ENCODE data around the gene UBE3A. TPM values are rescaled to one million over a fixed set of nuclear protein-coding genes. Genes with fewer than 3 reads are reported as not detected.

The UBE3A gene
- polyA plus RNA-seq, 1 of the 3 experiments (the other 2 are of a cell fraction): 9.7 TPM

GRCh38 chr15:25474251-25474650 is 35.4 kb upstream of the UBE3A start:
- CTCF ChIA-PET: interaction anchor here (1.2 kb wide), 1 partner anchor 22 kb away, joined by 3 read pairs; no protein-coding TSS in a partner anchor
- no peaks in the 10 kb centered on the region for H3K9me2 ChIP-seq
- 26% methylated on average over 4 of the region's 4 CpGs for WGBS (ENCODE audit: low lambda C conversion rate)
- no peaks in the 10 kb centered on the region; a peak in 1 of 4 replicates for H3K4me1 ChIP-seq (ENCODE audit: control insufficient read depth in 1 of 2, insufficient read depth in 2 of 2, low read depth in 1 of 2, low read length in 1 of 2)
- no peak overlapping the region for H2AFZ ChIP-seq (ENCODE audit: low read depth)
- H3K4me2 ChIP-seq: no peak overlapping the region
- no peak overlapping the region for H3K4me3 ChIP-seq (ENCODE audit: low read depth in 2 of 2, low read length in 1 of 2)
- no peak for TF ChIP-seq GABPA (IDR thresholded peaks at IDR 0.05; ENCODE audit: low read depth)
- no peak for TF ChIP-seq SMC3 (IDR thresholded peaks at IDR 0.05; ENCODE audit: low read depth, low read length)
- no peak for TF ChIP-seq MEF2A (IDR thresholded peaks at IDR 0.05; ENCODE audit: borderline replicate concordance, low read depth)
- no peak for TF ChIP-seq MXI1 (IDR thresholded peaks at IDR 0.05; ENCODE audit: low read depth, low read length)
- no peak overlapping the region for H3K9ac ChIP-seq
- POLR2A ChIA-PET: no interaction called here
- no peaks in the 10 kb centered on the region for H3K9me3 ChIP-seq
- H3K36me3 ChIP-seq (replicated peaks in 1 of 2; ENCODE audit: control insufficient read depth in 1 of 2, insufficient read depth in 2 of 2, low read length in 1 of 2): no peaks in the 10 kb centered on the region
- no peak overlapping the region for H3K27ac ChIP-seq (ENCODE audit: low read depth in 2 of 2, low read length in 1 of 2)
- no peaks in the 10 kb centered on the region for H3K79me2 ChIP-seq (ENCODE audit: insufficient read depth)
- no peaks in the 10 kb centered on the region for H4K20me1 ChIP-seq (ENCODE audit: insufficient read depth)
- no peak for DNase-seq
- H3K27me3 ChIP-seq (ENCODE audit: insufficient read depth): no peaks in the 10 kb centered on the region
- H3F3A ChIP-seq (replicated peaks; ENCODE audit: insufficient read depth): no peaks in the 10 kb centered on the region

GRCh38 chr15:25470230-25470629 is 31.4 kb upstream of the UBE3A start:
- Histone ChIP-seq H3K4me1 (ENCODE audit: control insufficient read depth in 1 of 2, insufficient read depth in 2 of 2, low read depth in 1 of 2, low read length in 1 of 2) (peaks cover 0 to 3% of the 10 kb centered on the region in 2 experiments; a peak in 1 of 4 replicates), H4K20me1 (ENCODE audit: insufficient read depth) (no peaks in the 10 kb centered on the region), H3K9me2 (no peaks in the 10 kb centered on the region), H3K9ac (no peak overlapping the region), H3K27me3 (ENCODE audit: insufficient read depth) (no peaks in the 10 kb centered on the region), H2AFZ (ENCODE audit: low read depth) (no peak overlapping the region), H3F3A (replicated peaks; ENCODE audit: insufficient read depth) (no peaks in the 10 kb centered on the region), H3K79me2 (ENCODE audit: insufficient read depth) (no peaks in the 10 kb centered on the region), H3K36me3 (replicated peaks in 1 of 2; ENCODE audit: control insufficient read depth in 1 of 2, insufficient read depth in 2 of 2, low read length in 1 of 2) (no peaks in the 10 kb centered on the region), H3K4me3 (ENCODE audit: low read depth in 2 of 2, low read length in 1 of 2) (no peak overlapping the region), H3K27ac (ENCODE audit: low read depth in 2 of 2, low read length in 1 of 2) (no peak overlapping the region), H3K9me3 (no peaks in the 10 kb centered on the region), H3K4me2 (no peak overlapping the region)
- ChIA-PET CTCF (interaction anchor here (0.8 kb wide), 1 partner anchor 31 kb away, joined by 3 read pairs; no protein-coding TSS in a partner anchor), POLR2A (no interaction called here)
- DNase-seq: no peak
- TF ChIP-seq, protein P1, sequence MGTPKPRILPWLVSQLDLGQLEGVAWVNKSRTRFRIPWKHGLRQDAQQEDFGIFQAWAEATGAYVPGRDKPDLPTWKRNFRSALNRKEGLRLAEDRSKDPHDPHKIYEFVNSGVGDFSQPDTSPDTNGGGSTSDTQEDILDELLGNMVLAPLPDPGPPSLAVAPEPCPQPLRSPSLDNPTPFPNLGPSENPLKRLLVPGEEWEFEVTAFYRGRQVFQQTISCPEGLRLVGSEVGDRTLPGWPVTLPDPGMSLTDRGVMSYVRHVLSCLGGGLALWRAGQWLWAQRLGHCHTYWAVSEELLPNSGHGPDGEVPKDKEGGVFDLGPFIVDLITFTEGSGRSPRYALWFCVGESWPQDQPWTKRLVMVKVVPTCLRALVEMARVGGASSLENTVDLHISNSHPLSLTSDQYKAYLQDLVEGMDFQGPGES (IDR thresholded peaks at IDR 0.05; ENCODE audit: low read depth, low read length): no peak
- TF ChIP-seq, protein P2, sequence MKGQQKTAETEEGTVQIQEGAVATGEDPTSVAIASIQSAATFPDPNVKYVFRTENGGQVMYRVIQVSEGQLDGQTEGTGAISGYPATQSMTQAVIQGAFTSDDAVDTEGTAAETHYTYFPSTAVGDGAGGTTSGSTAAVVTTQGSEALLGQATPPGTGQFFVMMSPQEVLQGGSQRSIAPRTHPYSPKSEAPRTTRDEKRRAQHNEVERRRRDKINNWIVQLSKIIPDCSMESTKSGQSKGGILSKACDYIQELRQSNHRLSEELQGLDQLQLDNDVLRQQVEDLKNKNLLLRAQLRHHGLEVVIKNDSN (IDR thresholded peaks at IDR 0.05; ENCODE audit: borderline replicate concordance, low read depth): no peak
- no peak for TF ChIP-seq ELF1 (IDR thresholded peaks at IDR 0.05)
- no peak for TF ChIP-seq FOSL2 (IDR thresholded peaks at IDR 0.05; ENCODE audit: borderline replicate concordance, low read depth)
- no peak for TF ChIP-seq JUND (IDR thresholded peaks at IDR 0.05)
- no peak for TF ChIP-seq REST (IDR thresholded peaks at IDR 0.05; ENCODE audit: low read depth, low read length)
- TF ChIP-seq PBX3 (IDR thresholded peaks at IDR 0.05): no peak
- TF ChIP-seq, protein P3, sequence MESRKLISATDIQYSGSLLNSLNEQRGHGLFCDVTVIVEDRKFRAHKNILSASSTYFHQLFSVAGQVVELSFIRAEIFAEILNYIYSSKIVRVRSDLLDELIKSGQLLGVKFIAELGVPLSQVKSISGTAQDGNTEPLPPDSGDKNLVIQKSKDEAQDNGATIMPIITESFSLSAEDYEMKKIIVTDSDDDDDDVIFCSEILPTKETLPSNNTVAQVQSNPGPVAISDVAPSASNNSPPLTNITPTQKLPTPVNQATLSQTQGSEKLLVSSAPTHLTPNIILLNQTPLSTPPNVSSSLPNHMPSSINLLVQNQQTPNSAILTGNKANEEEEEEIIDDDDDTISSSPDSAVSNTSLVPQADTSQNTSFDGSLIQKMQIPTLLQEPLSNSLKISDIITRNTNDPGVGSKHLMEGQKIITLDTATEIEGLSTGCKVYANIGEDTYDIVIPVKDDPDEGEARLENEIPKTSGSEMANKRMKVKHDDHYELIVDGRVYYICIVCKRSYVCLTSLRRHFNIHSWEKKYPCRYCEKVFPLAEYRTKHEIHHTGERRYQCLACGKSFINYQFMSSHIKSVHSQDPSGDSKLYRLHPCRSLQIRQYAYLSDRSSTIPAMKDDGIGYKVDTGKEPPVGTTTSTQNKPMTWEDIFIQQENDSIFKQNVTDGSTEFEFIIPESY (IDR thresholded peaks at IDR 0.05; ENCODE audit: borderline replicate concordance, low read depth): no peak
- TF ChIP-seq TAF1 (IDR thresholded peaks at IDR 0.05; ENCODE audit: borderline replicate concordance, low read depth, low read length): no peak
- 13% methylated on average over 1 of the region's 1 CpG for WGBS (ENCODE audit: low lambda C conversion rate)

All from SK-N-SH (cell line).